ENCODE data around the gene RGS16. TPM values are rescaled to one million over a fixed set of nuclear protein-coding genes. Genes with fewer than 3 reads are reported as not detected.

Gene RGS16
- total RNA-seq, 4 donors from 2014 or later: 0.40 TPM; not detected in 3

GRCh38 chr1:182564406-182565004 lies 39.7 kb downstream of the RGS16 start:
- Histone ChIP-seq H3K27me3 (no peaks in the 10 kb centered on the region), H3K27ac (no peak overlapping the region), H3K4me1 (no peaks in the 10 kb centered on the region), H3K4me3 (no peak overlapping the region), H3K36me3 (no peaks in the 10 kb centered on the region), H3K9me3 (no peaks in the 10 kb centered on the region)
- TF ChIP-seq POLR2A (IDR thresholded peaks at IDR 0.05) (no peak), CTCF (IDR thresholded peaks at IDR 0.05) (no peak)
- DNase-seq: no peak

- Histone ChIP-seq H3K27ac (no peak overlapping the region), H3K4me3 (no peak overlapping the region), H3K9me3 (no peaks in the 10 kb centered on the region), H3K36me3 (no peaks in the 10 kb centered on the region), H3K27me3 (no peaks in the 10 kb centered on the region), H3K4me1 (no peaks in the 10 kb centered on the region)
- no peak for DNase-seq
- TF ChIP-seq CTCF (IDR thresholded peaks at IDR 0.05) (no peak), POLR2A (IDR thresholded peaks at IDR 0.05) (no peak)
These were observed 41.1 kb downstream of the RGS16 start for GRCh38 chr1:182563095-182563494.

DNA sequence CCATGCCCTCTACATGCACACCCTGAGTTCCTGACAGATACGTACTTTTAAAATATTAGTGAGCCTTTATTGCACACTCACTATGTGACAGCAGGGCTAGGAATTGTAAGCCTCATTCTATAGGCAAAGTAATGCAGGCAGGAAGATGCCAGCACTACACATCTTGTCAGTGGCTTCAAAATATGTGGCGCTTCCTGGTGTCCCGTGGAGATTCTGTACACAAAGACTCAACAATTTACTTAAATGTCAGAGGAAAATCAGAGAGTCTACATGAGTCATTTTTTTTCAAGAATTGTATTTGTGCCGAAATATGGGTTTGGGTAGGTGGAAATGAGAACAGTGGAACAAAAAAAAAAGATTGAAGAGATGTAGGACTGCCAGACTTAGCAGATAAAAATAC lies 42.7 kb downstream of the RGS16 start:
- H3K4me3 ChIP-seq: no peak overlapping the region
- no peaks in the 10 kb centered on the region for H3K36me3 ChIP-seq
- H3K27ac ChIP-seq: no peak overlapping the region
- no peak for DNase-seq
- no peak for TF ChIP-seq POLR2A (IDR thresholded peaks at IDR 0.05)
- no peaks in the 10 kb centered on the region for H3K4me1 ChIP-seq
- H3K9me3 ChIP-seq: no peaks in the 10 kb centered on the region
- H3K27me3 ChIP-seq: no peaks in the 10 kb centered on the region

- Histone ChIP-seq H3K4me3 (no peak overlapping the region), H3K27me3 (no peaks in the 10 kb centered on the region), H3K27ac (no peak overlapping the region), H3K4me1 (no peaks in the 10 kb centered on the region), H3K36me3 (no peaks in the 10 kb centered on the region), H3K9me3 (no peaks in the 10 kb centered on the region)
- DNase-seq: no peak
- no peak for TF ChIP-seq CTCF (IDR thresholded peaks at IDR 0.05)
- TF ChIP-seq POLR2A (IDR thresholded peaks at IDR 0.05): no peak
These were observed 43.7 kb downstream of the RGS16 start for GRCh38 chr1:182560392-182560984.

DNA sequence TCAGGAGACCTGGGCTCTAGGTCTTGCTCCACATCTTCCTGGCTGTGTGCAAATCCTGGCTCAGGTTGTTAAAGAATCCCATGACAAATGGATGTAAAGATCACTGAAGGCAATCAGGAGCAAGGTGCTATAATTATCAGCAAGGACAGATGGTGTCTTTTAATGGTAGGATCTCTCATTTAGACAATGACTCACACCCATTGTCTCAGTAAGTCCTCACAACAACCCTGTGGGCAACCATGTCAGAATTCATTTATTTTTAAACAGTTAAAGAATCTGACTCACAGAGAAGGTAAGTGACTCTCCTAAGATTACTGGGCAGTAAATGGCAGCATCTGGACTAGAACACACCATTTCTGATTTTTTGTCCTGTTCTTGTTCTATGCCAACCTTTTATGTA lies 47.9 kb downstream of the RGS16 start:
- TF ChIP-seq CTCF (IDR thresholded peaks at IDR 0.05) (no peak), POLR2A (IDR thresholded peaks at IDR 0.05) (no peak)

DNA sequence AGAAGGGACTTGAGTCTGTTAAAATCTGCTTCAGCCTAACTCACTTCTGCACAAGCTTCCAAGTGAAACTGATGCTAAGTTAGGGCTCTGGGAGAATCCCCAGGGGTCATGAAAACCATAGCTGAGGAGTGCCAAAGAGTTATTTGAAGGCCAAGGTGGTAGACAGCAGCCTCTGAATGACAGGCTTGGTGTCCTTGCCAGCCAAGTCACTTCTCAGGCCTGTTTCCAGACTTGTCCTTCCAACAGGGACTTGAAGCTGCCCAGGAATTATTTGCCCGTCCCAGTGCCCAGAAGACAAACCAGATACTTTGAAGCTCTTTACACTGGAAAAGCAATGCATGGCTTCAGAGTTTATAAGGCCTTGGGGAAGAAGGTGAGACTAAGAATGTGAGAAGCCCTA lies 48.7 kb downstream of the RGS16 start:
- Histone ChIP-seq H3K36me3 (no peaks in the 10 kb centered on the region), H3K27me3 (no peaks in the 10 kb centered on the region), H3K4me1 (no peaks in the 10 kb centered on the region), H3K27ac (no peak overlapping the region), H3K9me3 (no peaks in the 10 kb centered on the region), H3K4me3 (no peak overlapping the region)
- no peak for DNase-seq
- no peak for TF ChIP-seq CTCF (IDR thresholded peaks at IDR 0.05)
- TF ChIP-seq POLR2A (IDR thresholded peaks at IDR 0.05): no peak

More for the DNA sequence above, 47.9 kb downstream of the RGS16 start:
- Histone ChIP-seq H3K27me3 (no peaks in the 10 kb centered on the region), H3K4me1 (no peaks in the 10 kb centered on the region), H3K4me3 (no peak overlapping the region), H3K27ac (no peak overlapping the region), H3K36me3 (no peaks in the 10 kb centered on the region), H3K9me3 (no peaks in the 10 kb centered on the region)
- DNase-seq: no peak

Measured in Peyer's patch (tissue), 4 donors.